GM19463 (cell line): ENCODE measurements around the gene METTL23.
A peak's percentile ranks its signal among the peaks of the same experiment; 100 is the strongest.
"Not testable (repeated sequence)": the region's sequence is repeated elsewhere in the genome, so short reads cannot be mapped to it uniquely, and the experiment has no call there.

Experiments used
- ATAC-seq: cut with Tn5 transposase; IDR thresholded peaks from one replicate; pipeline ENCODE4 v1.9.1; 2021; ENCODE audit warnings: mild to moderate bottlenecking, moderate library complexity; ENCODE audit not compliant: unreplicated experiment

The METTL23 gene

DNA sequence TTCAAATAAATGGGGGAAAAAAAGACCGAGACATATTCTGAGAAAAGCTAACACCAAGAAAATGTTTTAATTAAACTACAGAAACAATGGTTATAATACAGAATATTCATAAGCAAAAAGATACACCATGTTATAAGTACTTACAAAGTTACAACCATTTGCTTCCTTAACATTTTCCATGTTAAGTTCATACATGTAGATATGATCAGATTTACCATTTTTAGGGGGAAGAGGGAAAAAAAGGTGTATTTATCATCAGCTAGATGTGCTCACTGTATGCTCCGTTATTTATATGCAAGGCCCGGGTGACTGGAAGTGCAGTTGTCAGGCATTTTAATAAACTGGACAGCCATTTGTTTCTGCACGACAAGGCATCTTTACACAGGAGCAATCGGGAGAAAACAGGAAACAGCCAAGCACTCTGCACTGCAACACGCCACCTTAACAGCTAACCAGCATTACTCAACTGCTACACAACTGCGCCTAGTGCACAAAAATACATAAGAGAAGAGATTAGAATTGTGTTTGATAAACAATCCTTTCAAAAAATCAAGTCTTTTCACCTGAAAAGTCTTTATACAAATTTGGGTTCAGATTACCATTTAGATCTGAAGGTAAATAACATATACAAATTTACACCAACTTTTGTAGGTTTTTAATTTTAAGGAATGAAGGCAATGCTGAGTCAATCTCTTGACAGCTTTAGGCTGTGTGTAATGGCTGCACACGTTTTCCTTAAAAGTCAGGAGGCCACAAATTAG, 7.6 kb downstream of the METTL23 start:
- ATAC-seq: no peak

DNA sequence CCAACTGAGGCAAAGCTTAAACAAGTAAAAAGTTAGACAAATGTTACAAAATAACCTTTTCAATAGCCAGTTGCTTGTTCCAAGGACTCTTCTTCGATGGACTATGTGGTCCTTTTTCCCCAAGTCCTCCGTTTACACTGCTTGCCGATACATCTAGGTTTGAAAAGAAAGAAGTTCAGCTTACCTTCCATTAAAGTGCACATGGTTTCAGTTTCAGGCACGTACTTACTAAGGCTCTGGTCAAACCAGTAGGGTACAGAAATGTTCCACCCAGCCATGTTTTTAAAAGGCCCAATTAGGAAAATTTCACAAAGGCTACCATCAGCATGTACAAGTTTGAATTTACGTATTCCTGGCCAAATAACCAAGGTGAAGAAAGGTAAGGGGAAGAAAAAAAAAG, 8.4 kb downstream of the METTL23 start:
- ATAC-seq: no peak

DNA sequence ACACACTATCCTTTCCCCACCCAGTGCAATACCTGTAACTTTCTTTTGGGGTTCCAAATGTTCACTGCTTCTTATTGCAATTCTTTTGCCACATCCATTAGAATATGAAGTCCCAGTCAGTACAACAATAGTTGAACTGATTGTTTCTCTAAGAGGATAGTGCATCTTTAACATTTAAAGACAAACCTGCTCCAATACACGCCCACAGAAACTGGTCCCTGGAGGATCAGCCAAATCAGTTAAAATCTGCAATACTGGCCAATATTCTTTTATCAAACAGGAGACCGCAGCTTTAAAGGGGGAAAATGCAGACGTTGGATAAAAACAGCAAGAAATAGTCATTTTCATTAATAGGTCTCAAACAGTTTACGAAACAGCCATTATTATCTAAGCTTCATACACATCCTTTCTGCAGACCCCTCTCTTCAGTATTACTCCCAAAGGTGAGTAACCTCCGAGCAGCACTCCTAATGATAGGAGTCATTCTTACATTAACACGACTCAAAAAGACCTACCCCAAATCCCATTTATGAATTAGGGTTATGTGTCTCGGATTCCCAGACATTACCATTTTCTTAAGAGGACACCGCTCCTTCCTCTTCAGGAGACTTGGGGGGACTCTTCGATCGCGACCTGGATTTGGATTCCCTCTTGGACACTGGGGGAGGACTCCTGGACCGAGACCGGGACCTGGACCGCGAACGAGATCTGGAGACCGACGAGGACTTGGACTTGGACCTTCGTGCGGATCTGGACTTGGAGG, 9.1 kb downstream of the METTL23 start:
- ATAC-seq: no peak

DNA sequence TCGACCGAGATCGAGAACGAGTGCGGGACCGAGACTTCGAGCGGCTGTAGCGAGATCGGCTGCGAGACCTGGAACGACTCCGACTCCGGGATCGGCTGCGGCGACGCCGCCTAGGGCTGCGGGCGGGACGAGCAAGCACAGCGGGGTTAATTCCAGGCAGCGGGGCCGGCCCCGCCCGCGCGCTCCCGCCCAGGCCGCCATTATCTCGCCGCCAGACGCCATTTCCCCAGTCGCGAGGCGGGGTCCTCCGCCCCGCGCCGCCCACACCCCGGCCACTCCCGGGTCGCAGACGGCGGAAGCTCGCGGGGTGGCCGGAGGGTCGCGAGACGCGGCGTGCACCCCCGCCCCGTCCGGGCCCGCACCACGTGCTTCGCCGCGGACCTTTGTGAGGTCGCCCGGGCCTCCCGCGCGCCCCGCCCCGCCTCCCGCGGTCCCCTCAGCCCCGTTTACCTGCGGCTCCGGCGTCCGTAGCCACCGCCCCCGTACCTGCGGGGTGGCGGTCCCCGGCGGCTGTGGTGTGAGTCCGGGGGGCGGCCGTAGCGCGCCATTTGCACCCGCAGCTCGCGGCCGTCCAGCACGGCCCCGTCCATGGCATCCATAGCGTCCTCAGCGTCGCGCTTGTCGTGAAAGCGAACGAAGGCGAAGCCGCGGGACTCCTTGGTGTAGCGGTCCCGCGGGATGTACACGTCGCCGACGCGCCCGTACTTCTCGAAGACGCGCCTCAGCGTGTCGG, 9.9 kb downstream of the METTL23 start:
- no peak for ATAC-seq

DNA sequence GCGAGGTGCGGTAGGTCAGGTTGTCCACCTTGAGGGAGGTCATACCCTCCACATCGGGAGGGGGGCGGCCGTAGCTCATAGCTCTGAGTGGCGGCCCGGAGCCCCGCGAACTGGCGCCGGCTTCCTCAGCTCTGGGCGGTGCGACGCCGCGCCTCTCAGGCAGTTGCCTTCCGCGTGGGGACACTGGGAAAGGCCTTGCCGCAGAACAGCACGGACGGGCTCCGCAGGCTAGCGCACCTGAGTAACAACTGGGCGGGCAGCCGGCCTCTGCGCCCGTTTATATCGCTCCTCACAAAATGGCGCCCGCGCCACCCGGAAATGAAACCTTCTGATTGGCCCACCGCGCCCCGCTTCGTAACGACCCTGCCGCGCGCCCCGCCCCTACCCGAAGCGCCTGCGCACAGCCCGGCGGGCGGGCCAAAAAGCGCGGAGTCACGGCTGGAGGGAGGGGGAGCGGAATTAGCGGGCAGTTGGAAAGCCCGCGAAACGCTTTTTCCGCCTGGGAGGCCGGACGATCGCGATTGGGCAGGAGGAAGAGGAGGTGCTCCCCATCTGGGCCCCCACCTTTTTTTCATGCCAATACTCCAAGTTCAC, 10.5 kb downstream of the METTL23 start, which contains the start of gene SRSF2:
Gene SRSF2 (minus strand): TSS at position 250 of the 594 bp plus-strand sequence. CDS start 171 bp downstream, at position 79.
- ATAC-seq: peak; percentile 59

DNA sequence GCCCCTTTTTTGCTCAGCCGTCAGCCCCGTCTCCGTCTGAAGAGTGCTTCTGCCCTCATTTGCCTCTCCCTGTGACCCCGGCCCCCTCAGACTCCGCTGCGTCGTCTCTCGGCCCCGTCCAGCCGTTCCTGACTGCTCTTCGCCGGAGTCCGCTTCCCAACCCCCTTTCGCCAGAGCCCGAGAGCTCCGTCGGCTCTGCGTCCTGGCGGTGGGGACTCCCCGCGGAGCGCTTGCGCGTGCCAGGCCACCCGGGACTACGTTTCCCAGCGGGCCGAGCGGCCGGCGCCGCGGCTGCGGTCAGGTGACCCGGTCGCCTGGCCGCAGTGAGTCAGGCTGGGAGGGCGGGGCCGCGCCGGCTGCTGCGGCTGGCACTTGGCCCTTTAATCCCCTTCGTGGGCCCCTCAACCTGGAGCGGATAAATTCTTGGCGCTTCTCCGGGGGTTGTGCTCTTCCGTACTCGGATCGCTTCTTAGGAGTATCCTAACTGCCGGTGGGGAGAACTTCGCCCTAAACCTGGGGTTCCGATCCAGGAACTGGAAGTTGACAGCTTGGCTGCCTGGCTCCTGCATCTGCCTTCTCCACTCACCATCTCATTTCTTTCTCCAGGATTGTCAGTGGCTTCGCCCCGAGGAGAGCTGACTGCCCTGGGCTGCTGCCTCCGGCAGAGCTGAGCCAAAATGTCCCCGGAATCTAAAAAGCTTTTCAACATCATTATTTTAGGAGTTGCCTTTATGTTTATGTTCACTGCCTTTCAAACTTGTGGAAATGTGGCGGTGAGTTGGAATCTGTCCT, 11.2 kb downstream of the METTL23 start, which contains the start of gene MFSD11:
Gene MFSD11 (plus strand): TSS at position 444 of the 792 bp plus-strand sequence. CDS start 234 bp downstream, at position 678.
- ATAC-seq: peak; percentile 59

DNA sequence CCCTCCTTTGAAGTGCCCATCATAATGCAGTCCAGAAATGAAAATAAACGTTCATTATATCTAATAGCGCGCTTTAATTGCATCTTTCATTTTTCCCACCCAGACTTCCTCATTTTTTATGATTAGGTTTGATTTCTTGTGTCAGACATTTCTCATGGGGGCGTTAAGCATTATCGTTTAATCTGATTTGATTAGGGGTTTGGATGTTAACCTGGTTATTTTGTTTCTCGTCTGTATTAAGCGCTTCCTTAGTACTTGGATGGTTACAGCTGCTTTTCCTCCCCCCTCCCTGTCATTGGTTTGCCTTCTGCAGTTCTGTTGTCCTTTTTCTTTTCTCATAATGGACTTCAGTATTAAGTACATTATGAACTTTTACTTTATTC, 11.8 kb downstream of the METTL23 start:
- no peak for ATAC-seq

DNA sequence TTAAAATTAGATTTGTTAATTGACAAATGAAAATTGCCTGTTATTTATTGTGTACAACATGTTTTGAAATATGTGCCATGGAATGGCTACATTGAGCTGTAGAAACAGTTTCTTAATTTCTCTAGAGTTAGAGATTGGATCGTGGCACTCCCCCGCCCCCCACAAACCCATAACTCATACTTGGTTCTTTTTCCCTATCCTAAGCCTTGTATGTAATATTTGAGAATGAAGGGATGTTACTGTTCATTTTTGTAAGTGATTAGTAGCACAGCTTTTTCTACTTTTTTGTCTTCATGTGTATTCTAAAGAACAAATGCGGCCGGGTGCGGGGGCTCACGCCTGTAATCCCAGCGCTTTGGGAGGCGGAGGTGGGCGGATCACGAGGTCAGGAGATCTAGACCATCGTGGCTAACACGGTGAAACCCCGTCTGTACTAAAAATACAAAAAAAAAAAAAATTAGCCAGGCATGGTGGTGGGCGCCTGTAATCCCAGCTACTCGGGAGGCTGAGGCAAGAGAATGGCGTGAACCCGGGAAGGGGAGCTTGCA, 13.0 kb downstream of the METTL23 start:
- not testable (repeated sequence) for ATAC-seq

DNA sequence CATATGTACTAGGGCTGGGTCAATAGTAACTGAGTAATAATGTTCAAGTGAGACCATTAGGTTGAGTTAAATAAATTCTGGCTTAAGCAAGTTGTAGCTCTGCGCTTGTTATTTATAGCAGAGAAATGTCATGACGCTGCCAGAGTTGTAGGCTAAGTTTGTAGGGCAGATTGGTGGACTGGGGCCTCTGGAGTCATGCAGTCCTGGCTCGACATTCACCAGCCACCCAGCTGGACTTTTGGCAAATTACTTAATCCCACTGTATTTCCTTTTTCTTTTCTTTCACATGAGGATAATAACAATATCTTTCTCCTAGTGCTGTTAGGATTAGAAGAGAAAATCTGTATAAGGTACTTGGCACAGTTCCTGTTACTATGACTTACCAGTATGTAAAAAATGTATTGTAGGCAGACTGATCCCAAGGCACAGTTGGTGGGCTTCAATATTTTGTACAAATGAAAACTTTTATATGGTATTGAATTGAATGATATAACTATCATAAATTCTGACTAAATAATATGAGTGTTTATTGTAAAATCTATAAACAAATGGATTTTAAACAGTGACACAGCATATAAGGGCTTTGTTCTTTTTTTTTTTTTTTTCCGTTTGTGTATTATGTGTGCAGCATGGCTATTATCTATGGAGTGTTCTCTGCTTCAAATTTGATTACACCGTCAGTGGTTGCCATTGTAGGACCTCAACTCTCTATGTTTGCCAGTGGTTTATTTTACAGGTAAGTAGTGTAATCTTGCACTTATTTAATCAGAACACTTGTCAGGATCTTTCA, 13.9 kb downstream of the METTL23 start:
- no peak for ATAC-seq

DNA sequence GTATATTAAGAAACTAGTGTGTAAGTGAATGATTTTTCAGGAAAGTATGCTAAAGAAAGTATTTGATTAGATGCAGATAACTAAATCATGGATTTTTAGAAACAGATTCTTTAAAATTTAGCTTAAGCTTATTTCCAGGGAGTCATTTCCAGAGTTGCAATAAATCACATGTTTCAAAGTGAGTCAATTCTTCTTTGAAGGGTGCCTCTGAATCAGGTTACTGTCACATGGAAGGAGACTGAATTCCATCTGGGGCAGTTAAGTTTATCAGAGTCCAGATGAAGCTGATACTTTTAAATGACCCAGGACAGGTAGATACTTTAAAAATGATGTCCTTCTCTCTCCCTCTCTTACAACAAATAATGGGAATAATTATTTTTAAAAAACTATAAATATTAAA, 16.3 kb downstream of the METTL23 start:
- no peak for ATAC-seq

DNA sequence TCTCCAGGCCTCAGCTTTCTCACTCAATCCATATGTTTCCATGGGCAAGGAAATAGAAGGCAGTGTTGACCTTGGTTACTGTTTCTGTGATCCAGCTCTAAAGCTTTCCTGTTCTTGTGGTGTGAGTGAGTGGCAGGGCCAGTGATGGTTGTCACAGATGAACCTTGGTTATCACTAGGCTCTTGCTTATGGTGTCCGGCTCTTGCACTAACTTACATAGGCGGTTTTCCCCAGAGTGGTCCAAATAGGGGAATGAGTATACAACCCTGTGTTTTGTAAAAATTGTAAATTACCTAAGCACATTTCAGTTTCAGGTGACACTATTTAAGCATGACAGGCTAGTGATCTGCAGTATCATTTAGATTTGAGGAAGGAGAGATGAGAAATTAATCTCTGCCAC, 18.1 kb downstream of the METTL23 start:
- ATAC-seq: no peak

DNA sequence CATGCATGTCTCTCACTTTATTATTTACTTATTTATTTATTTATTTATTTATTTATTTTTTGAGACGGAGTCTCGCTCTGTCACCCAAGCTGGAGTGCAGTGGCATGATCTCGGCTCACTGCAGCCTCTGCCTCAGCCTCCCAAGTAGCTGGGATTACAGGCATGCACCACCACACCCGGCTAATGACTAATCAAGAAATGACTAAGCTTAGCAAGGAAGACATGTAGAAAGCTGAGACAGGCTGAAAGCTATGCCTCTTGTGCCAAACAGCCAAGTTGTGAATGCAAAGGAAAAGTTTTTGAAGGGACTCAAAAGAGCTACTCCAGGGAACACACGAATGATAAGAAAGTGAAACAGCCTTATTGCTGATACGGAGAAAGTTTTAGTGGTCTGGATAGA, 19.1 kb downstream of the METTL23 start:
- ATAC-seq: not testable (repeated sequence)

DNA sequence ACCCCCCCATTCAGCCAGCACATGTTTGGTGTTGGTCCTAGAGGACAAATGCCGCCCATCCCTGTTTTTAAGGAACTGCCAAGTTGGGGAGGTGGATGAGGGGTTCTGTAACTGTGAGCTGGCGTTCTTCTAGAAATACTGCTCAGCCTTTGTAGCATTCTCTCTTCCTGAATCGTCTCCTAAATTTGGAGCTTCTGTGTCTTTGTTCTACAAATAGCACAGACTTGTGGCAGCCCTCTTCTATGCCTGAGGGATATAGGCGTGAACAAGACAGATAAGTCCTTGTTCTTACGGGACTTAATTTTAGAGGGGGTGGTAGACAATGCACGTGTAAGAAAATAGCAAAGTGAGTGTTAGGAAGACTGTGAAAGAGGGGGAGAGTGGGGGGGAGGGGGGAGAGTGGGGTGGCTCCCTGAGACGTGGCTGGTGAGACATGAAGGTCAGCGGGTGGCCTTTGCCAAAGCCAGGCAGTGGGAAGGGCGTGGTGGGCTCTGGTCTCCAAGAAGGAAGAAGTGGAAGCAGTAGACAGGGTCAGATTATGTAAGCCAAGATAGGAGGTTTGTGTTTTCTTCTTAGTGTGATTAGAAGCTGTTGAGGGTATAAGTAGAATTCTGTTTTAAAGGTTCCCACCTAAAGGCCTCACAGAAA, 21.2 kb downstream of the METTL23 start:
- ATAC-seq: no peak

DNA sequence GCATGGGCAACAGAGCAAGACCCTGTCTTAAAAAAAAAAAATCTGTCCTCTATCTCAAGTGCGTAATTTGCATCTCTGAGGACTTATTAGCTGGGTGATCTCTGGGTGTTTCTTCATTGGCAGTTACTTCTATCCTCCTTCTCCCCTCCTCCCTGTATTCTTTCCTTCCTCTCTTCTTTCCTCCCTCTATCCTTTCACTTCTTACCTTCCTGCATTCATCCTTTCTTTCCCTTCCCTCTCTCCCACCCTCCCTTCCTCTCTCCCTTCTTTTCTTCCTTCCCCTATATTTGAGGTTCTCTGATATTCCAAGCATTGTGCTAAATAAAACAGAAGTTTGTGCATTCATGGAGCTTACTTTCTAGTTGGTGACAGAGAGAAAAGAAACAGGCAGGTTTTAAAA, 22.0 kb downstream of the METTL23 start:
- ATAC-seq: no peak

DNA sequence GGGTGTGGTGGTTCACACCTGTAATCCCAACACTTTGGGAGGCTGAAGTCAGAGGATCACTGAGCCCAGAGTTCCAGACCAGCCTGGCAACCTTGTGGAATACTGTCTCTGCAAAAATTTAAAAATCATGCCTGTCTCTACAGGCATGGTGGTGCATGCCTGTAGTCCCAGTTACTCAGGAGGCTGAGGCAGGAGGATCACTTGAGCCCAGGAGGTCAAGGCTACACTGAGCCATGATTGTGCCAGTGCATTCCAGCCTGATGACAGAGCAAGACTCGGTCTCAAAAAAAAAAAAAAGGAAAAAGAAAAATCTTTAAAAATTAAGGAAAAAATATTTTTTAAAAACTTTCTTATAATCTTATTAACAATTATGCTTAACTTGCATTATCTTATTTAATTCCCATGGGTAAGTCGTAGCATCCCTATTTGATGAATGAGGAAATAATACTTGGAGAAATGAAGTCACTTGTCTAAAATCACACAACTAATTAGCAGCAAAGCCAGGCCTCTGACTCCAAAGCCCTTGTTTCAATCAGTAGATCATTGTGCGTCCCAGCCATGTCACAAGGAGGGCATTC, 24.9 kb downstream of the METTL23 start:
- no peak for ATAC-seq

DNA sequence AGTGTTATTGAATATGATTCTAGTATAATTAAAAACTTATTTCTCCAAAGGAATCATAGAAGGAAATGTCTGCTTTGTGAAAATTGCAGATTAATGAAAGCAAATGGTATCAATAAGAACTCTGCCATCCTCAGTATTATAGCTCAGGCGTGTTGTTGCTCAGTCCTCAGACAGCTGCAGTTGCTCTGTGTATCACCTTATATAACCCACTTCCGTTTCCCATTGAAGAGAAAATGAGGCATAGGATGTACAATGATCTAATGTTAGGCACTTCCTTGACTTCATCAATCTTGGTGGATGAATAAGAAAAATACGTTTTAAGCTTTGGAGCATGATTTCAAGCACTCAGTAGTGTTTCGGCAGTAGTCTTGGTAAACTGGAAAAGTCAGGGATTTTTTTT, 25.4 kb downstream of the METTL23 start:
- no peak for ATAC-seq

DNA sequence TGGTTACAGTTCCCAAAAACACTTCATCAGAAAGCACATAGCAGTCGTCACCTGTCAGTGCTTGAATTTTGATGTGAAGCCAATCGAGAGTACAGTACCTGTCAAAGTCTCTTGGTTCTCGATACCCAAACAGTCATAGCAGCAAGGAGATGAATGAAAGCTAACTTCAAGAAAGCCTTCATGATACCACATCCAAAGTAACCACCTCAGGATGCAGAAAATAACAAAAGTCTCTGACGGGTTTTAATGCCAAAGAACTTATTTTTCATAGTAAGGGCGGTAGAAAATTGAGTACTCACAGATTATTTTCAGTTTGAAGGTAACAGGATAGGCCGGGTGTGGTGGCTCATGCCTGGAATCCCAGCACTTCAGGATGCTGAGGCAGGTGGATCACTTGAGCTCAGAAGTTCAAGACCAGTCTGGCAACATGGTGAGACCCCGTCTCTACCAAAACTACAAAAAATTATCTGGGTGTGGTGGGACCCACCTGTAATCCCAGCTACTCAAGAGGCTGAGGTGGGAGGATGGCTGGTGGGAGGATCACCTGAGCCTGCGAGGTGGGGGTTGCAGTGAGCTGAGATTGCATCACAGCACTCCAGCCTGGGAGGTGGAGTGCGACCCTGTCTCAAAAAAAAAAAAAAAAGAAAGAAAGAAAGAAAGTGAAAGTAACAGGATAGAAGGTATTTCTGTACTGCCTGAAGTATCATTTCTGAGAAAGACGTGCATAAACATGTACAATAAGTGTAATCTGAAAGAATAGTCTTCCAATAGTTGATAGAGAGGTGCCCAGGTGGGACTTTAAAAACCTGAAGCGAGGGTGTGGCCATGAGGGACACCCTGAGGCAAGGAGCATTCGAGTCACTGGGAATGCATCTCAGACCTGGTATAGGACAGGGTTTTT, 26.7 kb downstream of the METTL23 start:
- ATAC-seq: no peak
